Heart right ventricle (tissue), 16 donors: ENCODE results near the gene NWD2. TPM values are rescaled to one million over a fixed set of nuclear protein-coding genes. Genes with fewer than 3 reads are reported as not detected.

ENCODE experiments used
- ATAC-seq, 8 donors: fragments of 200-7000 bp; cut with Tn5 transposase; one replicate each; pipeline ENCODE4 v1.9.1; 2020; ENCODE audit warnings: mild to moderate bottlenecking in 8 of 8, moderate library complexity in 8 of 8, moderate number of reproducible peaks in 1 of 8
- DNase-seq, 2 donors: peaks; one replicate each; pipeline ENCODE4 v3.0.0-alpha.2; 2020
- H3K27ac ChIP-seq, 10 donors: fragments of 200-600 bp; sonication (generic) in 2 of 10; one replicate each; pipeline versions ENCODE4 v1.5.0 to v1.8.0; 2020 to 2022; ENCODE audit warnings: mild to moderate bottlenecking in 3 of 10
- H3K27me3 ChIP-seq, 7 donors: fragments of 200-600 bp; one replicate each; pipeline ENCODE4 v1.8.0; 2021 to 2022; ENCODE audit warnings: mild to moderate bottlenecking in 2 of 7
- H3K36me3 ChIP-seq, 9 donors: fragments of 200-600 bp; sonication (generic) in 1 of 9; one replicate each; pipeline versions ENCODE4 v1.5.0 to v1.8.0; 2020 to 2022; ENCODE audit warnings: mild to moderate bottlenecking in 2 of 9
- H3K4me1 ChIP-seq, 9 donors: fragments of 200-600 bp; sonication (generic) in 1 of 9; one replicate each; pipeline versions ENCODE4 v1.5.0 to v1.8.0; 2020 to 2022; ENCODE audit warnings: mild to moderate bottlenecking in 4 of 9
- H3K4me3 ChIP-seq, 10 donors: fragments of 200-600 bp; sonication (generic) in 2 of 10; one replicate each; pipeline versions ENCODE4 v1.5.0 to v1.8.0; 2020 to 2022; ENCODE audit warnings: mild to moderate bottlenecking in 7 of 10, moderate library complexity in 2 of 10
- H3K9me3 ChIP-seq, 11 donors: fragments of 200-600 bp in 10 of 11; sonication (generic) in 2 of 11; one replicate each; pipeline versions ENCODE4 v1.5.0 to v1.8.0; 2013 to 2022; ENCODE audit warnings: mild to moderate bottlenecking in 2 of 11, control low read depth in 1 of 11, moderate library complexity in 1 of 11
- CTCF ChIP-seq, 9 donors: fragments of 200-600 bp; sonication (generic) in 2 of 9; IDR thresholded peaks; one replicate each; pipeline versions ENCODE4 v1.5.0 to v1.8.0; 2021 to 2022; ENCODE audit warnings: antibody characterized with exemption in 9 of 9, mild to moderate bottlenecking in 5 of 9, moderate library complexity in 1 of 9
- WGBS, 2 donors: extraction: QIAGEN DNeasy Blood & Tissue Kit; methylation state at CpG; one replicate each; pipeline ENCODE4 v1.1.7; 2013; ENCODE audit warnings: inconsistent platforms in 1 of 2; 5-methylcytosine and 5-hydroxymethylcytosine counted together
- intact Hi-C, 10 donors: fragments of 100-400 bp; cut with DNase I; formaldehyde crosslinking; loops; one replicate each; pipeline versions ENCODE4 v1.11.1 to v1.14.2; 2022
- polyA plus RNA-seq, 2 donors: library from polyadenylated mRNA; stranded (reverse); fragments of 200-250 nt; gene quantifications; one replicate each; pipeline ENCODE4 v1.2.3, GENCODE V29; 2013
- total RNA-seq, 10 donors: library from RNA; stranded (reverse); fragmentation: NEBNext Ultra II Directional in 3 of 10; extraction: Animal tissue kit (Norgen Biotek cat#: 25700) in 3 of 10; gene quantifications; one replicate each; pipeline versions ENCODE4 v1.2.1 to v1.2.4, GENCODE V29; 2021 to 2023
- donor health status: Arrhythmogenic right ventricular cardiomyopathy.
- donor health status: ischemic (EF 13 %, LVEDD 7.1; RV severe dilation, severe dysfunction).
- donor health status: healthy with polysubstance abuse.
- donor health status: DM: no; HTN: yes; CAD: no.
- donor health status: DM: no; HTN: no; CAD: no.
- donor health status: ischemic (EF 25% LVEDD 6.9; RV normal size, moderate dysfunction).
- donor health status: ischemic (EF 25% LVEDD 5.7; RV mildly dilated, moderate dysfunction).
- donor health status: healthy.
- donor health status: DM: yes; HTN: yes; CAD: no.
- donor health status: Ischemic cardiomyopathy.
- donor health status: ischemic (EF 35%, LVEDD 5.7; RV mildly dilated, moderate dysfunction).
- donor health status: nonischemic (EF 11% LVEDD 7.7; RV severe dilation, severe dysfunction).
- donor health status: DM: yes; HTN: yes; CAD: no.
- donor health status: PGD.
- donor health status: ischemic (EF 29% LVEDD 5.4; RV normal size, mild dysfunction).
- donor health status: nonischemic (EF 23%, LVEDD 6.1; RV moderate dilation, normal function).

The NWD2 gene
- total and polyA plus RNA-seq, 12 donors: 0.02 to 0.37 (median 0.04) TPM; not detected in 7

GRCh38 chr4:37225778-37226177, 18.8 kb upstream of the NWD2 start:
- Histone ChIP-seq H3K9me3 (no peaks in the 10 kb centered on the region), H3K36me3 (no peaks in the 10 kb centered on the region), H3K27ac (no peak overlapping the region), H3K4me1 (no peaks in the 10 kb centered on the region), H3K27me3 (peaks cover 0 to 3% (median 0%) of the 10 kb centered on the region in 7 donors), H3K4me3 (no peak overlapping the region)
- peak in 1 of 8 donors; percentile 22 for ATAC-seq
- 25 to 30% methylated on average over 2 of the region's 2 CpGs for WGBS, 2 donors
- DNase-seq: no peak
- intact Hi-C loops: no loop called here
- TF ChIP-seq CTCF (IDR thresholded peaks at IDR 0.05): no peak

GRCh38 chr4:37232315-37232714, 12.2 kb upstream of the NWD2 start:
- intact Hi-C loops: no loop called here
- DNase-seq (no peak), ATAC-seq (no peak)
- H3K36me3 ChIP-seq: no peaks in the 10 kb centered on the region
- no peak overlapping the region for H3K4me3 ChIP-seq
- H3K4me1 ChIP-seq: no peaks in the 10 kb centered on the region
- peaks cover 0 to 18% (median 0%) of the 10 kb centered on the region in 7 donors for H3K27me3 ChIP-seq
- no peak for TF ChIP-seq CTCF (IDR thresholded peaks at IDR 0.05)
- no peak overlapping the region for H3K27ac ChIP-seq
- WGBS, 2 donors: 58 to 67% methylated on average over 1 of the region's 1 CpG
- H3K9me3 ChIP-seq: no peaks in the 10 kb centered on the region

GRCh38 chr4:37236165-37236564, 8.4 kb upstream of the NWD2 start:
- Histone ChIP-seq H3K9me3 (no peaks in the 10 kb centered on the region), H3K27me3 (peaks cover 0 to 46% (median 4%) of the 10 kb centered on the region in 7 donors), H3K4me3 (no peak overlapping the region), H3K27ac (no peak overlapping the region), H3K36me3 (no peaks in the 10 kb centered on the region), H3K4me1 (no peaks in the 10 kb centered on the region)
- no peak for DNase-seq
- no peak for TF ChIP-seq CTCF (IDR thresholded peaks at IDR 0.05)
- ATAC-seq: no peak
- intact Hi-C loops: no loop called here
- 67 to 78% methylated on average over 2 of the region's 2 CpGs for WGBS, 2 donors

- Histone ChIP-seq H3K36me3 (no peaks in the 10 kb centered on the region), H3K9me3 (no peaks in the 10 kb centered on the region), H3K27ac (no peak overlapping the region), H3K27me3 (peaks cover 9 to 86% (median 55%) of the 10 kb centered on the region in 7 donors), H3K4me1 (peaks cover 0 to 11% (median 5%) of the 10 kb centered on the region in 9 donors), H3K4me3 (no peak overlapping the region)
- DNase-seq (no peak), ATAC-seq (no peak)
- intact Hi-C loops: no loop called here
- no peak for TF ChIP-seq CTCF (IDR thresholded peaks at IDR 0.05)
Observed at GRCh38 chr4:37241647-37242046, 2.9 kb upstream of the NWD2 start.
